GM18870 (cell line): ENCODE data around the gene GPSM1.
"Not testable (repeated sequence)": the region's sequence is repeated elsewhere in the genome, so short reads cannot be mapped to it uniquely, and the experiment has no call there.

ENCODE experiments used
- ATAC-seq: cut with Tn5 transposase; IDR thresholded peaks from one replicate; pipeline ENCODE4 v1.9.1; 2021; ENCODE audit warnings: moderate library complexity; ENCODE audit not compliant: unreplicated experiment

Gene GPSM1

DNA sequence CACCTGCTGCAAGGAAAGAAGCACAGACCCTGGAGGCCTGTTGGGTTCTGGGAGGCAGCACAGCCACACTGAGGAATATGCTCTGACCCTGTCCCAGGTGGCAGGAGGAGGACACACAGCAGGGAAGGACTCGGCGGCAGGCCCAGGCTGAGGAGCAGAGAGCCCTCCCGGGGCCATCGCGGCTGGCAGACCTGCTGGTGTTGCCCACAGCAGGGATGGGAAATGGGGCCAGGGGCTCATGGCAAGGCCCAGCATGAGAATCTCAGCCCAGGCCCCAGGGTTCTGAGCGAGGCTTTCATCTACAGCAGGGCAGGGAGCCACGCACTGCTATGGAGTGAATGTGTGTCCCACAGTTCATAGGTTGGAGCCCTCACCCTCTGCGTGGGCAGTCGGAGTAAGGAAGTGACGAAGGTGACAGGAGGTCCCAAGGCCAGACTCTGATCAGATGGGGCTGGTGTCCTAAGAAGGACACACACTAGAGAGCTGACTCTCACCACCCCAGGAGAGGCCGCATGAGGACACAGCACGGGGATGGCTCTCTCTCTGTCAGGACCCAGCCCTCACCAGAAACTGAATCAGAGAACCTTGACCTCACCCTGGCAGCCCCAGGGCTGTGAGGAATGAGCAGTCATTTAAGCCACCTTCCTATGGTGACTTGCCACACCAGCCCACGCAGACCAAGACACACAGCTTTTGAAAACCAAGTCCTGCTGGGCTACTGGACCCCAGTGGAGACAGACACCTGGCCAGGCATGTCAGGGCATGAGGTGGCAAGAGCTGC lies 10.3 kb upstream of the GPSM1 start:
- no peak for ATAC-seq

- ATAC-seq = no peak
These were observed 9.6 kb upstream of the GPSM1 start for GRCh38 chr9:136317695-136318094.

DNA sequence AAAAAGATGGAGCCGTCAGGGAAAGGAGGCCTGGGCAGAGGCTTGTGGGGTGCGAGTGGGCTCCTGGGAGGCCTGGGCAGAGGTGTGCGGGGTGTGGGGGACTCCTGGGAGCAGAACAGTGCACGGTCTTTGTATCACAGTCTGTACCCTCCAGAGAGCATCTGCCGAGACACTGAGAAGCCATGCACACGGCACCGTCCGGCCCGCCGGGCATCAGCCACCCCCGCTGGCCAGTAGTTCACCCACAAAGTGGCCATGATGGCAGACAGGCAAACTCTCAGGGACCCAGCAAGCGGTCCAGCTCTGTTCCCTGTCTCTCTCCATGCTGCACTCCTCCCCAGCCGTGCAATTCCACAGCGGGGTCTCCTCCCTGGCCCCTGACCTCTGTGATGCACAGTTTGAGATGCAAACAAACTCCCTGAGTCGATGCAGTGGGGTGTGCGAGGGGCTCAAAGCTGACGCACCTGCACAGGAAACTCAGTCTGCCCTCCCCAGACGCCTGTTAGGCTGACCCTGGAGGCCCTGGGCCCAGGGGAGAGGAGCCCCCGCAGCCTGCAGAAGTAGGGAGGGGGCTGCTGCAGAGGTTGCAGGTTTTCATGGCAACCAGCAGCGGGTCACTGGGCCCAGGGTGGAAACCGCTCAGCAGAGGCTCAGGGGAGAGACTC lies 9.1 kb upstream of the GPSM1 start:
- no peak for ATAC-seq

DNA sequence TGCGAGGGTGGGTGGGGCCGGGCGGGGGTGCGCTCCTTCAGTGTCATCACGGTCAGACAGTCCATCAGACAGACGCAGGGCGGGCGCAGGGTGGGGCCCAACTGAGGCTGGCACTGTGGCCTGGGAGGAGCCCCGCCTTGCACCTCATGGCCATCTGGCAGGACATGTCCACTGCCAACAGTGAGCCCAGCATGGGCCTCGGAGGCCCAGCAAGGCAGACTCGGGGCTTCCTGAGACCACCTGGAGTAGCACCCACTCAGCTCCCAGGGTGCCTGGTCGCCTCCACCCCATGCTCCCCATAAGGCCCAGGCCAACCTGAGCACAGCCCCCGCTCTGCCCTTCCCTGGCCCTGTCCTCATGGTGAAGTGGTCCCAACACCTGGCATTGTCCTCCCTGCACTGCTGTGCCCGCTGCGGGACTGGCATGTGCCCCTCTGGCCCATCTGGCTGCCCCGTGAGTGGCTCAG lies 8.5 kb upstream of the GPSM1 start:
- ATAC-seq = no peak

DNA sequence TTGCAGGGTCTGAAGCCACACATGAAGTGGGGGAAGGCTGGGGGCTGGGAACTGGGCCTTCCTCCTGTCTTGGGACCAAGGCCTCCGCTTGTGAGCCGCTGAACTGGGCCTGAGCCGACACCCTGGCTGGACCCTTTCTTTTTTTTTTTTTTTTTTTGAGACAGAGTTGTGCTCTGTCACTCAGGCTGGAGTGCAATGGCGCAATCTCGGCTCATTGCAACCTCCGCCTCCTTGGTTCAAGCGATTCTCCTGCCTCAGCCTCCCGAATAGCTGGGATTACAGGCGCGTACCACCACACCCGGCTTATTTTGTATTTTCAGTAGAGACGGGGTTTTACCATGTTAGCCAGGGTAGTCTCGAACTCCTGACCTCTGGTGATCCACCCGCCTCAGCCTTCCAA lies 8.1 kb upstream of the GPSM1 start:
- ATAC-seq = not testable (repeated sequence)

DNA sequence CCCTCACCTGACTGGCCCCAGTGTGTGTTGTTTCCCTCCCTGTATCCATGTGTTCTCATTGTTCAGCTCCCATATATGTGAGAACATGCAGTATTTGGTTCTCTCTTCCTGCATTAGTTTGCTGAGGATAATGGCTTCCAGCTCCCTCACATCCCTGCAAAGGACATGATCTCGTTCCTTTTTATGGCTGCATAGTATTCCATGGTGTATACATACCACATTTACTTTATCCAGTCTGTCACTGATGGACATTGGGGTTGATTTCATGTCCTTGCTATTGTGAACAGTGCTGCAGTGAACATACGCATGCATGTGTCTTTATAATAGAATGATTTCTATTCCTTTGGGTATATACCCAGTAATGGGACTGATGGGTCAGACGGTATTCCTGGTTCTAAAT lies 7.4 kb upstream of the GPSM1 start:
- not testable (repeated sequence) for ATAC-seq

- ATAC-seq = not testable (repeated sequence)
These were observed 6.4 kb upstream of the GPSM1 start for GRCh38 chr9:136320972-136321371.

GRCh38 chr9:136321561-136321960 lies 5.8 kb upstream of the GPSM1 start:
- no peak for ATAC-seq

- no peak for ATAC-seq
These were observed 4.5 kb upstream of the GPSM1 start for GRCh38 chr9:136322756-136323330.

- ATAC-seq = no peak
These were observed 4.0 kb upstream of the GPSM1 start for GRCh38 chr9:136323371-136323789.

DNA sequence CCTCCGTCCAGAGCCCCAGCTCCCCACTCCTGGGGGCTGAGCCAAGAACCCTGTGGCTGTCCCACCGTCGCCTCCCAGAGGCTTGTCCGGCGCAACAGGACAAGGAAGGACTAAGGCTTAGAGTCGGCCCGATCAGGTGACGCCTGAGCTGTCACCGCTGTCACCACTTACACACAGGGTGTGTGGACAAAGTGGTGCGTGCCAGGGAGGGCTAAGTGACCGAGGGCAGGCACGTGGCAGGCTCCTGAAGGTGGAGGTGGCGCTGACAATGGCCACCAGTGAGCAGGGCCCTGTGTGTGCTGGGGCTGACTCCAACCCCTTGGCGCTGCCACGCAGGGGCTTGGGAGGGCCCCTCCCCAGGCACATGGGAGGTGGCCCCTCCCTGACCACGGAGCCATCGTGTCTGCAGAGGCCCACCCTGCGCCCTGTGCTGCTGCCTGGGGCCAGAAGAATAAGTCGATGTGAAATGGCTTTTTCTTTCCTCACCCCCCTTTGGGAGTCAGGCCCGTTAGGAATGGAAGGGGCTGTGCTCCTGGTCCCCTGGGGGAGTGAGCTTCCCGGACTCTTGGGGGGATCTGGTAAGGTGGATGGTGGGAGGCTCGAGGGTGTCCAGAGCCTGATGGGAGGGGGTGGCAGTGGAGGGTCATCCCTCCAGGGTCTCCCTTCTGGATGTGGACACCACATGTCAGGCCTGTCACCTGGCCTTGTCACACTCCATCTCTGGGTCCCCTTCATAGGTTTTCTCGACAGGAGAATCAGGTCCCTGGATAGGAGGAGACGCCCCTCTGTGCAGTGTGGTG lies 2.6 kb upstream of the GPSM1 start:
- ATAC-seq = no peak

- no peak for ATAC-seq
These were observed 2.0 kb upstream of the GPSM1 start for GRCh38 chr9:136325358-136325757.

- ATAC-seq = no peak
These were observed 1.1 kb upstream of the GPSM1 start for GRCh38 chr9:136326061-136326760.

DNA sequence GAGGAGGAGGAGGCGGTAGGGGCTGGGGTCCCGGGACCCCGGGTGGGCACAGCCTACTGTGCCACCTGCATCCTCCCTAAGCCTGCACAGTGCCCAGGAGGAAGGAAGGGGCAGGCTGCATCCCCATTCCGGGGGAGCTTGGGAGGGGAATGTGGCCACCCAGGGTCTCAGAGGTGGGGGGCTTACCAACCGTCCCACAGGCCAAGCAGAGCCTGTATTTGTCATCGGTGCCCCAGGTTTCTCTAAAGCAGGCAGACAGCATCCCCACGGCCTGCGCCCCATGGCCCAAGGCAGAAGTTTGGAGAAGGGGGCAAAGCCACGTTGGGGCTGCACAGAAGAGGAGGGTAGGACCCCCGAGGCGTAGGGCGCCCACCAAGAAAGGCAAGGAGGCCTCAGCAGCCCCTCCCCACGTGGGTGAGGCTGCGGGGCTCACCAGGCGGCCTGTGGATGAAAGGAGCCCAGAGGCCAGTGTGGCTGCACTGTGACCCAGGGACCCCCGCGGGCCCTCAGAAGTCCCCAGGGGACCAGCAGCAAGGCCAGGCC lies 507 bp upstream of the GPSM1 start:
- no peak for ATAC-seq

GRCh38 chr9:136328011-136328621 lies 777 bp downstream of the GPSM1 start:
- no peak for ATAC-seq

DNA sequence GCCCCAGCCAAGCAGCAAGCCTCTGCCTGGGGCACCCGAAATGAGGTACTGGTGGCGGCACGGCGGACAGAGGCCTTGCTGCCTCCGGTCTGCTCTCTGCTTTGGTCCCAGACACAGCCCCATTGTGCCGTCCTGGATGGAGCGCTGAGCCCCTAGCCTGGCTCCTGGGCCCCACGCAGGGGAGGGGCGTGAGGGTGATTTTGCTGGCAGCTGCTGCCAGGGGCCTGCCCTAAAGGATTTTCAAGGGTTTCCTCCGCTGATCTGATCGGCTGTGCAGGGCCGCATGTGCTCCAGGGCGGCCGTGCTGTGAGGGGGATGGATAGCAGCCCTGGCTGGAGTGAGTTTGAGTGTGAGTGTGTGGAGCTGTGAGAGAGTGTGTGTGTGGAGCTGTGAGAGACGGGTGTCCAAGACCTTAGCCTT lies 1.3 kb downstream of the GPSM1 start:
- ATAC-seq = no peak

DNA sequence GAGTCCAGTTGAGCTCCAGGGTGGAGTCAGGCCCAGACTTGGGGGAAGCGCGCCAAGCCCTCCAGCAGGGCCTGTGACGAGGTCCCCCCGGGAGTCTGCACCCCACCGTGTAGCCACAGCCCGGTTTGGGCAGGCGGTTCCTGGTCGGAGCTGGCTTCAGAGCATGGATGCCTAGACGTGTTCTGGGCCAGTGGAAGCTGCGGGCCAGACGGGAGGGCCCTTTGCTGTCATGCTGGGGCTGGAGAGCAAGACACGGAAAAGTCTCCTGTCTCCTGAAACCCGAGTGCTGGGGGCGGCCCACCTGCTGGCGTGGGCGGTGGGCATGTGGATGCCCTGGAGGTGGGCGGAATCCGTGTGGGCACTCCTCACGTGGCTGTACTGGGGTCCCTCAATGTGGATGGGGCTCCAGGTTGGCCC lies 1.9 kb downstream of the GPSM1 start:
- no peak for ATAC-seq

GRCh38 chr9:136329636-136330405 lies 2.5 kb downstream of the GPSM1 start:
- ATAC-seq = no peak

- ATAC-seq = no peak
These were observed 3.2 kb downstream of the GPSM1 start for GRCh38 chr9:136330406-136330990.
